Lung (tissue), 16 donors: ENCODE data around the gene ABCA4. TPM values are rescaled to one million over a fixed set of nuclear protein-coding genes. Genes with fewer than 3 reads are reported as not detected.
"Not testable (repeated sequence)": the region's sequence is repeated elsewhere in the genome, so short reads cannot be mapped to it uniquely, and the experiment has no call there.

Experiments used
- ATAC-seq: fragments of 200-7000 bp; cut with Tn5 transposase; one replicate; pipeline ENCODE4 v1.9.1; 2020; ENCODE audit warnings: moderate number of reproducible peaks; ENCODE audit not compliant: insufficient read depth, low FRiP score
- DNase-seq, 3 donors: peaks; one replicate each; pipeline ENCODE4 v3.0.0-alpha.2; 2013 to 2017
- H3K27ac ChIP-seq, 2 donors: one replicate each; pipeline ENCODE4 v1.5.1; 2013; ENCODE audit warnings: mild to moderate bottlenecking in 2 of 2, moderate library complexity in 2 of 2, control low read depth in 1 of 2, inconsistent platforms in 1 of 2, low read depth in 1 of 2, low read length in 1 of 2
- H3K27me3 ChIP-seq, 3 donors: one replicate each; pipeline ENCODE4 v1.5.1; 2013; ENCODE audit warnings: low read length in 2 of 3; ENCODE audit not compliant: control insufficient read depth in 3 of 3, insufficient read depth in 3 of 3
- H3K36me3 ChIP-seq, 4 donors: one replicate each; pipeline ENCODE4 v1.5.1; 2013; ENCODE audit warnings: low read length in 4 of 4, mild to moderate bottlenecking in 1 of 4, moderate library complexity in 1 of 4; ENCODE audit not compliant: control insufficient read depth in 4 of 4, insufficient read depth in 4 of 4
- H3K4me1 ChIP-seq, 5 donors: one replicate each; pipeline ENCODE4 v1.5.1; 2013; ENCODE audit warnings: low read length in 5 of 5, mild to moderate bottlenecking in 2 of 5, moderate library complexity in 1 of 5; ENCODE audit not compliant: control insufficient read depth in 5 of 5, insufficient read depth in 5 of 5
- H3K4me3 ChIP-seq: one replicate; pipeline ENCODE4 v1.5.1; 2013; ENCODE audit warnings: mild to moderate bottlenecking, control low read depth, moderate library complexity
- H3K9ac ChIP-seq, 2 donors: one replicate each; pipeline ENCODE4 v1.5.1; 2013; ENCODE audit warnings: low read length in 2 of 2, control low read depth in 1 of 2; ENCODE audit not compliant: insufficient read depth in 1 of 2
- H3K9me3 ChIP-seq, 4 donors: one replicate each; pipeline ENCODE4 v1.5.1; 2013; ENCODE audit warnings: low read length in 3 of 4, mild to moderate bottlenecking in 1 of 4, moderate library complexity in 1 of 4; ENCODE audit not compliant: control insufficient read depth in 4 of 4, insufficient read depth in 3 of 4
- WGBS, 2 donors: extraction: QIAGEN DNeasy Blood & Tissue Kit; methylation state at CpG; one replicate each; pipeline ENCODE4 v1.1.7; 2013; 5-methylcytosine and 5-hydroxymethylcytosine counted together
- long read RNA-seq, 5 donors: transcript quantifications; one replicate each; lab custom pipeline, GENCODE V29; 2026
- polyA plus RNA-seq, 2 donors: library from polyadenylated mRNA; stranded (reverse); fragments of 200-250 nt; gene quantifications; one replicate each; pipeline ENCODE4 v1.2.1, GENCODE V29; 2013
- total RNA-seq, 2 donors: library from RNA; depleted of rRNA in 1 of 2; stranded (reverse); fragments of >200 nt in 1 of 2; gene quantifications; one replicate each; pipeline ENCODE4 v1.2.1, GENCODE V29; 2014 to 2021
- TF ChIP-seq, protein P1 (sequence below): IDR thresholded peaks from 2 replicates; pipeline ENCODE4 v1.5.1; 2012; ENCODE audit warnings: mild to moderate bottlenecking; ENCODE audit errors: control extremely low read depth, extremely low read depth
- donor health status: control.
- donor health status: control.
- donor health status: Bipolar disorder and iron deficiency.
- donor health status: healthy.
- donor health status: DM: yes; HTN: yes; CAD: no.

ABCA4 gene
- total RNA-seq (1 to 10 TPM in 1 of 2 donors, under 1 TPM in 1; 1.00 to 1.0 TPM), polyA plus RNA-seq (under 1 TPM; 0.21 to 0.33 TPM)
- long read RNA-seq, donor 1, result 0 reads
- long read RNA-seq, donor 2, result 0 reads
- long read RNA-seq, donor 3, result 0 reads
- long read RNA-seq, donor 4, result 0 reads
- long read RNA-seq, donor 5, result 0 reads

DNA sequence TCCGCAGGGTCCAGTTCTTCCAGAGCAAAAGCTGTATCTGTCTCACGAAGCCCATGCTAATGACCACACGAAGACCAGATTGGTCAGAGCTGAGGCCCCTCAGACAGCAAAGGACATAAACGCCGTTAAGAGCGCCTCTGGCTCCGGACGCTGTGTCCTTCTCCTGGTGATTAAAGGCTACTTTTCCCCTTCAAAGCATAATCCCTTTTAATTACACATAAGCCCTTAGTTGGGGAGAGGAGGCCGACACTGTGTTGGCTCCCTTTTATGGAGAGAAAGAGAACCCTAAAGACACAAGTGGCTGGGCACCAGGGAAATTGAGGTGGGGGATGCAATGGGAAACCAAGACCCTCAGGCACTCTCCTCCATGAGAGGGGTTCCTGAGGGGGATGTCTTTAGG is at the start of gene ABCA4:
Gene ABCA4 (minus strand): TSS at position 158 of the 400 bp plus-strand sequence. CDS start 103 bp downstream, at position 55.
- H3K4me3 ChIP-seq, result no peak within 1 kb of the TSS
- TF ChIP-seq, protein P1, sequence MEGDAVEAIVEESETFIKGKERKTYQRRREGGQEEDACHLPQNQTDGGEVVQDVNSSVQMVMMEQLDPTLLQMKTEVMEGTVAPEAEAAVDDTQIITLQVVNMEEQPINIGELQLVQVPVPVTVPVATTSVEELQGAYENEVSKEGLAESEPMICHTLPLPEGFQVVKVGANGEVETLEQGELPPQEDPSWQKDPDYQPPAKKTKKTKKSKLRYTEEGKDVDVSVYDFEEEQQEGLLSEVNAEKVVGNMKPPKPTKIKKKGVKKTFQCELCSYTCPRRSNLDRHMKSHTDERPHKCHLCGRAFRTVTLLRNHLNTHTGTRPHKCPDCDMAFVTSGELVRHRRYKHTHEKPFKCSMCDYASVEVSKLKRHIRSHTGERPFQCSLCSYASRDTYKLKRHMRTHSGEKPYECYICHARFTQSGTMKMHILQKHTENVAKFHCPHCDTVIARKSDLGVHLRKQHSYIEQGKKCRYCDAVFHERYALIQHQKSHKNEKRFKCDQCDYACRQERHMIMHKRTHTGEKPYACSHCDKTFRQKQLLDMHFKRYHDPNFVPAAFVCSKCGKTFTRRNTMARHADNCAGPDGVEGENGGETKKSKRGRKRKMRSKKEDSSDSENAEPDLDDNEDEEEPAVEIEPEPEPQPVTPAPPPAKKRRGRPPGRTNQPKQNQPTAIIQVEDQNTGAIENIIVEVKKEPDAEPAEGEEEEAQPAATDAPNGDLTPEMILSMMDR, result no peak
- H3K27ac ChIP-seq, result no peak within 1 kb of the TSS
- H3K36me3 ChIP-seq, result no peaks in the 10 kb centered on the region
- no peak for DNase-seq
- no peaks in the 10 kb centered on the region for H3K9me3 ChIP-seq
- H3K27me3 ChIP-seq, result no peaks in the 10 kb centered on the region
- H3K4me1 ChIP-seq, result peaks cover 0 to 4% (median 0%) of the 10 kb centered on the region in 5 donors
- no peak within 1 kb of the TSS for H3K9ac ChIP-seq
- no peak for ATAC-seq
- 94 to 96% methylated on average over 9 of the region's 9 CpGs for WGBS, 2 donors

DNA sequence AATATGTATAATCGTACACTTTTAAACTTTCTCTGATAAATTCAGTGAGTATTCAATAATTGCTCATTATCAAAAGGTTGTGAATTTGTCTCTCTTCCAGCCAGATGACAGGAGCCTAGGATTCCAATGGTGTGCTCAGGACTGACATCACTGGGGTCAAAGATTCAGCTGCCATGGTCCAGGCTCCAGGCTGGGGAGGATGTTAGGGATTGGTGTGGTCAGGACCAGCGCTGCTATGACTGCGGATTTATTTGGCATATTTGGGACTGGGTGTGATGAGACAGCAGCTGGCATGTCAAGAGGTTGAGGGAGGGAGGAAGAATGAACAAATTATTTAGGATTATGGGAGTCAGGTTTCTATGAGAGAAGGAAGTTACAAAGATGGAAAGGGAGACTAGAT is 48.2 kb upstream of the ABCA4 start:
- WGBS, 2 donors, result 90 to 95% methylated on average over 3 of the region's 3 CpGs
- ATAC-seq (no peak), DNase-seq (no peak)
- TF ChIP-seq, protein P1, result no peak
- no peak overlapping the region for H3K27ac ChIP-seq
- H3K27me3 ChIP-seq, result no peaks in the 10 kb centered on the region
- H3K4me3 ChIP-seq, result no peak overlapping the region
- peaks cover 0 to 5% (median 0%) of the 10 kb centered on the region in 4 donors for H3K9me3 ChIP-seq
- peaks cover 0 to 7% (median 3%) of the 10 kb centered on the region in 4 donors for H3K36me3 ChIP-seq
- no peak overlapping the region for H3K9ac ChIP-seq
- peaks cover 0 to 4% (median 0%) of the 10 kb centered on the region in 5 donors for H3K4me1 ChIP-seq

DNA sequence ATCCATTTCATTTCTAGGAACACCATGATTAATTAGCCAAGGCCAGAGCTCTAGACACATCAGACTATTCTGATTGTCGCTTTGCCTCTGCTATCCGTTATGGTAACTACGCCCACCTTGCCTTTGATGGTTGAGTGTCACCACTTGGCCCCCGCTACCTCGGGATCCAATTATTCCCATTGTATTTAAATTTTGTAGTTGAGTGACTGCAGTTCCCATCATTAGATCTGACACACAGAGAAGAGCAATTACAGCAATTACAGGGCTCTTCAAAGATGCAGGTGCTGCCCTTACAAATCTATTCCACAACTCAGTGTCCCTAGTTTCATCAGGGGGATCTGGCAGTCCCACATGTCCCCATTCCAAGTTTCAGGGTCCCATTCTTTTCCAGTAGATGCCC is 44.9 kb upstream of the ABCA4 start:
- Histone ChIP-seq H3K4me1 (peaks cover 0 to 1% (median 0%) of the 10 kb centered on the region in 5 donors), H3K36me3 (no peaks in the 10 kb centered on the region), H3K27ac (no peak overlapping the region), H3K9ac (no peak overlapping the region), H3K9me3 (peaks cover 0 to 5% (median 0%) of the 10 kb centered on the region in 4 donors), H3K4me3 (no peak overlapping the region), H3K27me3 (no peaks in the 10 kb centered on the region)
- no peak for ATAC-seq
- TF ChIP-seq, protein P1, result no peak
- 94 to 95% methylated on average over 5 of the region's 5 CpGs for WGBS, 2 donors
- no peak for DNase-seq

DNA sequence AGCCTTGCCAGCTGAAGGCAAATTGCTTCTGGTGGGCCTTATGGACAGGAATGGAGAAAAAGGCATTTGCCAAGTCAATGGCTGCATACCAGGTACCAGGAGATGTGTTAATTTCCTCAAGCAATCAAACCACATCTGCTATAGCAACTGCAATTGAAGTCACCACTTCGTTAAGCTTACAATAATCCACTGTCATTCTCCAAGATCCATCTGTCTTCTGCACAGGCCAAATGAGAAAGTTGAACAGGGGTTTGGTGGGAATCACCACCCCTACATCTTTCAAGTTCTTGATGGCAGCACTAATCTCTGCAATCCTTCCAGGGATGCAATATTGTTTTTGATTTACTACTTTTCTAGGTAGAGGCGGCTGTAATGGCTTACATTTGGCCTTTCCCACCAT is 43.9 kb upstream of the ABCA4 start:
- not testable (repeated sequence) for H3K9ac ChIP-seq, H3K27me3 ChIP-seq, H3K4me3 ChIP-seq, H3K9me3 ChIP-seq, DNase-seq, H3K27ac ChIP-seq, H3K36me3 ChIP-seq, ATAC-seq, H3K4me1 ChIP-seq
- WGBS, 2 donors, result 80 to 86% methylated on average over 2 of the region's 2 CpGs

DNA sequence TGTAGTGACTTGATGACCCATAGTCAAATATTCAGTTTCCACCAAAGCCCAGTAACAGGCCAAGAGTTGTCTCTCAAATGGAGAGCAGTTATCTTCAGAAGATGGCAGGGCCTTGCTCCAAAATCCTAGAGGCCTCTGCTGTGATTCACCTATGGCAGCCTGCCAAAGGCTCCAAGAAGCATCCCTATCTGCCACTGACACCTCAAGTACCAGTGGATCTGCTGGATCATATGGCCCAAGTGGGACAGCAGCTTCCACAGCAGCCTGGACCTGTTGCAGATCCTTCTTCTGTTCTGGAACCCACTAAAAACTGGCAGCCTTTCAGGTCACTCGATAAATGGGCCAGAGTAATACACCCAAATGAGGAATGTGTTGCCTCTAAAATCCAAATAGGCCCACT is 43.2 kb upstream of the ABCA4 start:
- not testable (repeated sequence) for ATAC-seq, DNase-seq, H3K9me3 ChIP-seq, H3K9ac ChIP-seq, H3K4me1 ChIP-seq, H3K36me3 ChIP-seq, H3K4me3 ChIP-seq, H3K27ac ChIP-seq, H3K27me3 ChIP-seq
- 89 to 95% methylated on average over 1 of the region's 1 CpG for WGBS, 2 donors

DNA sequence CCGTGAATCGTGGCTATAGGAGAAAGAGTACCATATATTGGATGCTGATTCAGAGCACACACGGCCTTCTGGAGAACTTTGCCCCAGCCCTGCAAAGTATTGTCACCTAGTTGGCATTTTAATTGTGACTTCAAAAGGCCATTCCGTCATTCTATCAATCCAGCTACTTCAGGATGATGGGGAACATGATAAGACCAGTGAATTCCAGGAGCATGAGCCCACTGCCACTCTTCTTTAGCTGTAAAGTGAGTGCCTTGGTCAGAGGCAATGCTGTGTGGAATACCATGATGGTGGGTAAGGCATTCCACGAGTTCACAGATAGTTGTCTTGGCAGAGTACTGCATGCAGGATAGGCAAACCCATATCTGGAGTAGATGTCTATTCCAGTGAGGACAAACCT is 42.3 kb upstream of the ABCA4 start:
- DNase-seq, ATAC-seq, H3K9ac ChIP-seq, H3K9me3 ChIP-seq, H3K27me3 ChIP-seq, H3K27ac ChIP-seq, H3K4me3 ChIP-seq, H3K36me3 ChIP-seq, H3K4me1 ChIP-seq: not testable (repeated sequence)
- 89 to 93% methylated on average over 5 of the region's 5 CpGs for WGBS, 2 donors
